CD4-positive, alpha-beta T cell treated with Interleukin-2 at 100 ng/mL for 4 hours (primary cell): ENCODE data around the gene SETD5.
A peak's percentile ranks its signal among the peaks of the same experiment; 100 is the strongest.
"Not testable (repeated sequence)": the region's sequence is repeated elsewhere in the genome, so short reads cannot be mapped to it uniquely, and the experiment has no call there.

Experiments used
- DNase-seq: peaks from one replicate; pipeline ENCODE4 v3.0.0-alpha.2; 2020; ENCODE audit warnings: low spot score

SETD5 gene

GRCh38 chr3:9467451-9467850 is 70.0 kb downstream of the SETD5 start:
- DNase-seq: no peak

DNA sequence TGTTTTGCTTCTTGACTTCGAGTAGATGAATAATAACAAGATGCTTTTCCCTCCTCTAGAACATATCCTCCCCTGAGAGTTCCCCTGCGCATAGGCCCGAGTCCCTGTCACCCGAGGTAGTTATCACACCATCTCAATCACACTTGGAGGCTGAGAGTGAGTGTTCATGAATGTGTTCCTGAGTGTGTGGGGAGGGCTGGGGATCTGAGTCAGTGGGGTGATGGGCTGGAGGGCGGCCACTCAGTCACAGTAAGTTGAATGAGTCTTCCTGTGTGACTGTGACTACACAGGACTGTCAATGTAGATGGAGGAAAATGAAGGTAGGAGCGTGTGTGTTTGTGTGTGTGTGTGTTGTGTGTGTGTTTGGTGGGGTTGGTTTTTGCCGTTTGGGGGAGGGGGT is 71.0 kb downstream of the SETD5 start:
- no peak for DNase-seq

DNA sequence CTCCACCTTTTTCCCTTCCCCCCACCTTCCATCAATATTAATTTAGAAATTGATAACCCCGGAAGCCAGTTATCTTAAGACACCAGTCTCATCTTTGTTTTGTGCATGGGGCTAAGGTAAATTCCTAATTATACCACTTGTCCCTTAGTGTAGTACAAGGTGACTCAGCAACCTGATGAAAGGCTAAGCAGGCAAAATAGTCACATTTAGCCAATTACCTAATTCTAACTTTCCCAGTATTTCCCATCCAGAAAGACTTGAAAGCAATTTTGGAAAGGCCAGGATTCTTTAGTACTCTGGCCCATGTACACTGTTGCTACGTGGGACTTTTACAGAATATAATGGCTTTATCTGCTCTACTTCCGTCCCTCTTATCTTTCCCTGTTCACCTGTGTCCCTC is 72.6 kb downstream of the SETD5 start:
- DNase-seq: no peak

DNA sequence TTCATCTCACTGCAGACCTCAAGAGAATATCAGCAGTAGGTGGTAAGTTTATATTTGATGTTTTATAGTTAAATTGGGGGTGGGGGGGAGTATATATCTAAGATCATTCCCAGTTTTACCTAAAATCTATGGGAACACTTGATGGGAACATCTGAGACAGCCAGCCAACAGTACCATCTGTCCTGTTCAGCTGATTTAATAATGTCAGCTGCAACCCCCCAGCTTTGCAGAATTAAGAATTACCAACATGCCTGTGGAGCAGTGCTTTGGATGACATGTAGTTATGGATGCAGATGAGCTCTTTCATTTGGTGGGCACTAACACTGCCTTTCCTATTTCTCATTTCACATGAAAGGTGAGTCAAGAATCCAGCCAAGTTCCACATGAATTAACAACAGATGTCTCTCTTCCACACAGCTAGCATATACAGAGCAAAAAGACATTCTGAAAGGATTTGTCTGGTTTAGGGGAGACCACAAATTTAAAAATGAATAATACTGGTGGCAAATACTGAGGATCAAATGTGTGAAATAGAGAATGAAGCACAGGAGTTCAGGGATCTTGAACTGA is 76.2 kb downstream of the SETD5 start:
- DNase-seq: no peak

DNA sequence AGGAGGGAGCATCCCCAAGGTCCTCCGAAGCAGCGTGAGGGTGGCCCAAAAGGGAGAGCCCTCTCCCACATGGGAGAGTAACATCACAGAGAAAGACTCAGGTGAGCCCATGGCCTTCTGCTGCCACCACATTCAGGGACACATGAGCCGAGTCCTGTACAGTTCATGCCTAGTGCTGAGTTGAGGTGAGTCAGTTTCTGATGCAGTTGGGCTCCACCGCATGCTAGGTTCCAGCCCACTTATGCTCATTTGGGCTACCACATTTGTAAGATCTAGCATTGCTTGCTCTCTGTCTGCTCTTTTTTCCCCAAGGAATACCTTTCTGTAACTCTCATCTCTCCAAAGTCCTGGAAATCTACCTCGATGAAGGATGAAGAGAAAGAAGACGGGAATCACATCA is 77.1 kb downstream of the SETD5 start:
- no peak for DNase-seq

GRCh38 chr3:9476935-9477334 is 79.5 kb downstream of the SETD5 start:
- DNase-seq: no peak

DNA sequence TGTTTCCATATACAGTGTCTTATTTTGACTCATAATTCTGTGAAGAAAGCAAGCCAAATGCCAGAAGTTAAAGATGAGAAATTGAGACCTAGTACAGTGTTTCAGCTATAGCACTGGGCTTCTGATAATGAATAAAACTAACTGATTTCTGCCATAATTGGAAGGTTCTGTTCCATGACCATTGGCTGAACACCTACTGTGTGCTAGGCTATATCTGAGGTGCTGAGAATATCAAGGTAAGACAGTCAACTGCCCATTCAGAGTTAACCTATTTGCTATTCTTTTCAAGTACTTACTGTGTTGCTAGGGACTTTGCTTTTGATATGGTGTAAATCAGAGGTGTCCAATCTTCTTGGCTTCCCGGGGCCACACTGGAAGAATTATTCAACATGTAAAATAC is 82.8 kb downstream of the SETD5 start:
- DNase-seq: no peak

DNA sequence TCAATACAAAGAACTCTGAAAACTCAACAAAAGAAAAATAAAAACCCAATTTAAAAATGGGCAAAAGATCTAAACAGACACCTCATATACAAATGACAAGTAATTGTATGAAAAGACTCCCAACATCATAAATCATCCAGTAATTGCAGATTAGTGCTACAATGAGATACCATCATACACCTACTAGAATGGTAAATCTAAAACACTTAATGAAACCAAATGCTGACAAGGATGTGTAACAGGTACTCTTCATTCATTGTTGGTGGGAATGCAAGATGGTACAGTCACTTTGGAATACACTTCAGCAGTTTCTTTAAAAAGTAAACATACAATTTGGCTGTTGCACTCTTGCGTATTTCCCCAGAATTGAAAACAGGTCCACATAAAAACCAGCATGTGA is 87.8 kb downstream of the SETD5 start:
- DNase-seq: no peak

GRCh38 chr3:9491506-9491905 is 94.1 kb downstream of the SETD5 start:
- DNase-seq: no peak

GRCh38 chr3:9494036-9494435 is 96.6 kb downstream of the SETD5 start:
- DNase-seq: not testable (repeated sequence)

DNA sequence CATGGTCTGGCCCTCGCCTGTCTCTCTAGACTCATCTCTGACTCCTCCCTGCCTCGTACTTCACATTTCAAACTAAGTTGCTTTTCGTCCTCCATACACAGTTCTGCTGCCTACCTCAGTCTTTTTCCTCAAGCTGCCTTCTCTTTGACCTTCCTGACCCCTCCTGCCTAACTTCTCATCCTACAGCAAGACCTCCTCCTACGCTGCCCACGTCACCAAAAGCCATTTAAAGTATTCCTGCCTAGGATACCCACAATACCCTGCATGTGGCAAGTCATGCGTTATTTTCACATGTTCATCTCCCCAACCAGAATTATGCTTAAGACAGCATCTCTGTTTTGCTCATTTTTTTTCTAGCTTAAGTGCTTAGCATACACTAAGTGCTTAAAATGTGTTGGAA is 99.5 kb downstream of the SETD5 start:
- DNase-seq: no peak

- no peak for DNase-seq
Observed at GRCh38 chr3:9497821-9498565, 100.6 kb downstream of the SETD5 start.

DNA sequence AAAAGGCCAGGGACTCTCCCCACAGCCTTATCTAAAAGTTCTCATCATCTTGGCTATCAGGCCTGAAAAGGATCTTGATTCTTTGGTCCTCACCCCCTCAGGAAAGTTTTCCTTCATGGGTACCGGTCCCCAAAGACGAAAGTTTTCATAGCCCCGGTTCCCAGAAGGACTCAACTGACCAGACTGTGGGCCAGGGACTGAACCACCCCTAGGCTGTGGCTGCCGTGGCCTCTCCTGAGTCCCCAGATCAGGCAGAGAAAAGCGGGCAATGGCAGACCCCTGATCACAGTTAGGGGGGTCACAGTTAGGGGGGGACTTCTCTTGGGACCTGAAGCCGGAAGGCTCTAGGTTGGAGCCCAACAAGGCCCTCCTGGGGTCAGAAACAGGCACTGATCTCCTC is 101.4 kb downstream of the SETD5 start:
- no peak for DNase-seq

GRCh38 chr3:9499455-9500107 is 102.2 kb downstream of the SETD5 start:
- DNase-seq: no peak

DNA sequence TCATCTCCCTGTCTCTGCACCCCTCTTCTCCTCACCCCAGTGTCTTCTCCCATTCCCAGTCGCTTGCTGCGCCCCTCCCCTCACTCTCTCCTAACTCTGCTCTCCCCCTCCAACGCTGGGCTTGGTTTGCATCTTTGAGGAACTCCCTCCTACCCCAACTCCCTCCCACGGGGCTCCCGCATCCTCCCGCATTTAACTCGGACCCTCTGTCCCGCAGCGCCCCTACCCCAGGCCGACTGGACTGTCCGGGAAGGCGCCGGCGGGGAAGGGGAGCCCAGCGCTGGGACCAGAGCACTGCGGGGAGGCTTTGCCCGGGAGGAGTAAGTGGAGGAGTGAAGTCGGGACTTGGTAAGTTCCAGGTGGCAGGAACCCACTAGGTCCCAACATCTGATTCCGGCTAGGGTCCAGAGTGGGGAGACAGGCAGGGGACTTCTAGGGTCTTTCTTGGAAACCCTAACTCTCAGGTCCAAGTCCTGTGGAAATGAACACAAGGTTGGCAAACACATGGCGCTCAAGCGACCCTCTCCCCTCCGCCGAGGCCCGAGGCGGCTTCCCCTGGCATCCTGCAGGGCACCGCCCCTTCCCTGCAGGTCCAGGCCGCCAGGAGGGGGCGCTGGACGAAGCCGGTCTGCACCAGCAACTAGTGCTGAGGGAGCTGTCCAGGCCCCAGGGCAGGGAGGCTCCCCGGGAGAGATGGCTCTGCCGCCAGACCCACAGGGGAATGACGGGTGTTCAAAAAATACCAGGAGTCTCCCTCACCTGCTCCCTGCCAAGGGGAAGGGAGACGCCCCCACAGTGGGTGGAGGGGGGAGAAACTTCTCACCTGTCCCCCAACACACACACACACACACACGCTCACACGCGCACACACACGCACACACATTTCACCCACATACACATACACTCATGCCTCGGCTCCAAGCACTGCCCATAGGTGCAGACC is 103.0 kb downstream of the SETD5 start:
- peak; percentile 43 for DNase-seq

GRCh38 chr3:9501226-9501625 is 103.8 kb downstream of the SETD5 start:
- no peak for DNase-seq

GRCh38 chr3:9503283-9503682 is 105.9 kb downstream of the SETD5 start:
- DNase-seq: peak; percentile 66

DNA sequence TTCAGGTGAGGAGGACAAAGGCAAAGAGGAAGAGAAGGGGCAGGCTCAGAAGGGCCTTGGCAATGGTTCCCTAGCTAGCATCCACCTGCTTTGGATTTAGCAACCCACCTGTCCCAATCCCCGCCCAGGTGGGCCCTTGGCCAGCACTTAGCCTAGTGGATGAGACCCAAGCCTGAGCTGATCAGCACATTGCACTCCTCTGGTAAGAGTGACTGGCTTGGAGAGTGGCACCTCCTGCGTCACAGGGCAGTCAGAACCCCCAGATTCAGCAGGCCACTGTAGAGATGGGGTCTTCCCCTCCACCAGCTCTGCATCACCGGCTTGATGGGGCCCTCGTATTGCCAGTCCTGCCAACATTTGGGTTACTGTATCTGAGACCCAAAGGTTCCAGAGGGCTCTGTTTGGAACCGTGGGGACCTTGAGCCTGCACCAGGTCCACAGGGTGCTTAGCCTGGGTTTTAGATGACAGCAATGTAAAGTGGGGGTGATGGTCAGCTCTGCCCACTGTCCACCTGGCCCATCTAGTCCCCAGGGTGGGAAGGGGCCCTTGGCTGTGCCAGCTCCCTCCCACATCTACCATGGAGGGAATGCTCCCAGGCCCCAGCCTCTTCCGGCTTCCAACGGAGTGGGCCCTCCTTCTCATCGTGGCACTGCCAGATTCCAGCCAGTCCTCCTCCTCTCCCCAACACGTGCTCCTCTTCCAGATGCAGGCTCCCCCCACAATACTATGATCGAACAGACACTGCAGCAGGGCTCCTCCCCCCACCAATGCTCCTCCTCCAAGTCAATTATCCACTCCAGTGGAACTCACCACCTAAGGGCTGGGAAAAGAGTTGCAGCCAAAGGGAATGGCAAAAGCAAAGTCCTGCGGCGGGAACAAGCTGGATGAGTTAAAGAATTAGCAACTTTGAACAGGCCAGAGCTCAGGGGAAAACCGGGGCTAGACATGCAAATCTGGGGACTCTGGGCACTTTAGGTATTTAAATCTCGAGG is 110.5 kb downstream of the SETD5 start:
- DNase-seq: no peak

DNA sequence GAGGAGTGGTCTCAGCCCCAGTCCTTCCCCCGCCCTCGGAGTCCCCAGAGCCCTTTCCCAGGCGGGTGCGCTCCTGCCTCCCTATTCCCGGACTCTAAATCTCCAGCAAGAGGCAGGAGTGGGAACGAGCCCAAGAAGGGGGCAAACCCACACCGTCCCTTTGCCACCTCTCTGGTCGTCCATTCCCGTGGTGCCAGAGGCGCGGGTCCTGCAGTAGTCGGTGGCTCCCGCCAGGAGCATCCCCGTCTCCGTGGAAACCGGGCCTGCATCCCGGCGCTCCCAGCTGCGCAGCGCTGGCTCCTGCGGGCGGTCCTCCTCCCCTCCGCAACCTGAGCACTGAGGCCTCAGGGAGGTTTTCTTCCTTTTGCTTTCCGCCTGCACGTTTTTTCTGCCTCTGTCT is 111.4 kb downstream of the SETD5 start:
- DNase-seq: no peak

DNA sequence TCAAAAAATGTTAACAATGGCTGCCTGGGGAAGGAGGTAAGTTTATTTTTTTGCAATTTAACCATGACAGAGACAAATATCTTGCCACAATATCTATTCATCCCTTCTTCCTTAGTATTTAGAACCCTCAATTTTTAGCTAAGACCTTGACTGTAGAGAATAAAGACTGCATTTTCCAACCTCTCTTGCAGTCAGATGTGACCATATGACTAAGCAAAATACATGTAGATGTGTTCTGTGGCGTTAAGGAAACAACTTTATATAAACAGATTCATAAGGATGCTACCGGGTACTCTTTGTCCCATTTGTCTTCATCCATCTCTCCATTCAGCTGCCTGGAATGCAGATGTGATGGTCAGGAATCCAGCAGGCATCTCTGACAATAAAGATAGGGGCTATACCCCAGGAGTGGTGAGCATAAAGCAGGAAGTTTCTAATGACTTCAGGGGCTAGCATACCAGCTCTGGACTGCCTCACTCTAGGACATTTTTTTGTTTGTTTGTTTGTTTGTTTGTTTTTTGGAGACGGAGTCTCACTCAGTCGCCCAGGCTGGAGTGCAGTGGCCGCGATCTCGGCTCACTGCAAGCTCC is 115.1 kb downstream of the SETD5 start:
- DNase-seq: no peak

DNA sequence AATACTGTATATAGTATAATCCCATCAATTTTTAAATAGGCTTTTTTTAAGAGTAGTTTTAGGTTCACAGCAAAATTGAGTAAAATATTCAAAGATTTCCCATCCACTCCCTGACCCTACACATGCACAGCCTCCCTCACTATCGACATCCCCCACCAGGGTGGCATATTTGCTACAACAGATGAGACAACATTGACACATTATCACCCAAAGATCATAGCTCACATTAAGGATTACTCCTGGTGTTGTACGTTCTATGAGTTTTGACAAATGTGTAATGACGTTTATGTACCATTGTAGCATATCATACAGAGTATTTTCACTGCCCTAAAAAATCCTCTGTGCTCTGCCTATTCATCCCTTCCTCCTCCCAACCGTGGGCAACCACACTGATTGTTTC is 116.9 kb downstream of the SETD5 start:
- DNase-seq: no peak
